WTC11 (cell line): Measurements from ENCODE around the gene C22orf31.

Experiments used
- ATF2 ChIP-seq: sonication (generic); formaldehyde crosslinking; IDR thresholded peaks from 2 replicates; pipeline ENCODE4 v1.8.1; 2022; ENCODE audit warnings: low read depth, missing genetic modification reagents, borderline replicate concordance
- CREM ChIP-seq: sonication (generic); formaldehyde crosslinking; IDR thresholded peaks from 2 replicates; pipeline ENCODE4 v1.8.1; 2022; ENCODE audit warnings: mild to moderate bottlenecking, missing genetic modification reagents, moderate library complexity
- CTCF ChIP-seq: fragments of 200-600 bp; IDR thresholded peaks from 2 replicates; pipeline ENCODE4 v1.8.0; 2022; ENCODE audit warnings: antibody characterized with exemption
- E2F4 ChIP-seq: sonication (generic); formaldehyde crosslinking; IDR thresholded peaks from 2 replicates; pipeline ENCODE4 v1.8.1; 2022; ENCODE audit warnings: low read depth, mild to moderate bottlenecking, moderate library complexity, missing genetic modification reagents, borderline replicate concordance
- ELF4 ChIP-seq: sonication (generic); formaldehyde crosslinking; IDR thresholded peaks from 2 replicates; pipeline ENCODE4 v1.8.1; 2022; ENCODE audit warnings: low read depth, mild to moderate bottlenecking, moderate library complexity, missing genetic modification reagents
- FOXP4 ChIP-seq: sonication (generic); formaldehyde crosslinking; IDR thresholded peaks from 2 replicates; pipeline ENCODE4 v1.8.0; 2022; ENCODE audit warnings: mild to moderate bottlenecking, missing genetic modification reagents
- HMGXB4 ChIP-seq: sonication (generic); formaldehyde crosslinking; IDR thresholded peaks from 2 replicates; pipeline ENCODE4 v1.8.1; 2023; ENCODE audit warnings: mild to moderate bottlenecking, moderate library complexity, missing genetic modification reagents
- MAX ChIP-seq: sonication (generic); formaldehyde crosslinking; IDR thresholded peaks from 2 replicates; pipeline ENCODE4 v1.8.0; 2022; ENCODE audit warnings: mild to moderate bottlenecking, missing genetic modification reagents
- OVOL2 ChIP-seq: fragments of 250-450 bp; sonication (Bioruptor Pico); IDR thresholded peaks from 2 replicates; pipeline ENCODE4 v1.9.0; 2021; ENCODE audit warnings: mild to moderate bottlenecking, borderline replicate concordance
- PREB ChIP-seq: sonication (generic); formaldehyde crosslinking; IDR thresholded peaks from 2 replicates; pipeline ENCODE4 v1.8.1; 2022; ENCODE audit warnings: mild to moderate bottlenecking, missing genetic modification reagents, moderate library complexity, borderline replicate concordance
- SMAD4 ChIP-seq: sonication (generic); formaldehyde crosslinking; IDR thresholded peaks from 2 replicates; pipeline ENCODE4 v1.8.0; 2022; ENCODE audit warnings: mild to moderate bottlenecking, missing genetic modification reagents
- ZBTB21 ChIP-seq: sonication (generic); formaldehyde crosslinking; IDR thresholded peaks from 2 replicates; pipeline ENCODE4 v1.8.1; 2023; ENCODE audit warnings: mild to moderate bottlenecking, missing genetic modification reagents, borderline replicate concordance

GRCh38 chr22:29043906-29044575 lies 17.6 kb downstream of the C22orf31 start:
- TF ChIP-seq MAX (CRISPR knock-in tag) (no peak), ATF2 (CRISPR knock-in tag) (no peak), FOXP4 (no peak), ZBTB21 (no peak), HMGXB4 (CRISPR knock-in tag) (no peak), CTCF (no peak), E2F4 (CRISPR knock-in tag) (no peak), ELF4 (CRISPR knock-in tag) (no peak), SMAD4 (CRISPR knock-in tag) (no peak), OVOL2 (no peak), PREB (CRISPR knock-in tag) (no peak), CREM (no peak)
